GM23338 (cell line): Measurements from ENCODE around the gene PDCD4. TPM values are rescaled to one million over a fixed set of nuclear protein-coding genes. Genes with fewer than 3 reads are reported as not detected.
A peak's percentile ranks its signal among the peaks of the same experiment; 100 is the strongest.

Experiments
- ATAC-seq: fragments of 200-7000 bp; cut with Tn5 transposase; 3 replicates; pipeline ENCODE4 v1.9.1; 2020
- DNase-seq: peaks from one replicate; pipeline ENCODE4 v3.0.0-alpha.2; 2015; ENCODE audit warnings: low spot score
- H2AFZ ChIP-seq: fragments of 200-600 bp; sonication (generic); 2 replicates; pipeline ENCODE4 v1.8.0; 2016; ENCODE audit warnings: antibody characterized with exemption, mild to moderate bottlenecking, moderate library complexity
- H3F3A ChIP-seq: fragments of 200-600 bp; sonication (generic); replicated peaks from 2 replicates; pipeline ENCODE4 v1.8.0; 2017; ENCODE audit warnings: antibody characterized with exemption, mixed run types, low read depth
- H3K27ac ChIP-seq: fragments of 200-600 bp; sonication (generic); 2 replicates; pipeline ENCODE4 v1.6.1; 2016; ENCODE audit warnings: low read depth
- H3K27me3 ChIP-seq: fragments of 200-600 bp; sonication (generic); 2 replicates; pipeline ENCODE4 v1.8.0; 2016; ENCODE audit warnings: mild to moderate bottlenecking, mixed run types, moderate library complexity; ENCODE audit not compliant: insufficient read depth
- H3K36me3 ChIP-seq: fragments of 200-600 bp; sonication (generic); 2 replicates; pipeline ENCODE4 v1.8.0; 2016; ENCODE audit warnings: mild to moderate bottlenecking; ENCODE audit not compliant: insufficient read depth
- H3K4me1 ChIP-seq: fragments of 200-600 bp; sonication (generic); 2 replicates; pipeline ENCODE4 v1.8.0; 2016; ENCODE audit warnings: mild to moderate bottlenecking, moderate library complexity; ENCODE audit not compliant: insufficient read depth
- H3K4me2 ChIP-seq: fragments of 200-600 bp; sonication (generic); 2 replicates; pipeline ENCODE4 v1.7.1; 2017; ENCODE audit warnings: mixed run types
- H3K4me3 ChIP-seq: fragments of 200-600 bp; sonication (generic); 2 replicates; pipeline ENCODE4 v1.6.1; 2016; ENCODE audit warnings: mixed run types
- H3K79me2 ChIP-seq: fragments of 200-600 bp; sonication (generic); replicated peaks from 2 replicates; pipeline ENCODE4 v1.8.0; 2017; ENCODE audit warnings: mild to moderate bottlenecking; ENCODE audit not compliant: insufficient read depth
- H3K9me2 ChIP-seq: fragments of 200-600 bp; sonication (generic); 2 replicates; pipeline ENCODE4 v1.8.0; 2017; ENCODE audit not compliant: insufficient read depth
- H4K20me1 ChIP-seq: fragments of 200-600 bp; sonication (generic); replicated peaks from 2 replicates; pipeline ENCODE4 v1.8.0; 2017; ENCODE audit warnings: mild to moderate bottlenecking; ENCODE audit not compliant: insufficient read depth
- H3K27ac Mint-ChIP-seq: 2 replicates; pipeline ENCODE4 v1.8.0; 2020; ENCODE audit warnings: inconsistent platforms, mild to moderate bottlenecking, moderate library complexity, mixed read lengths
- H3K27me3 Mint-ChIP-seq: 3 replicates; pipeline ENCODE4 v1.8.0; 2022; ENCODE audit warnings: low read depth, mild to moderate bottlenecking, moderate library complexity, mixed read lengths, inconsistent platforms; ENCODE audit not compliant: insufficient read depth, poor library complexity
- H3K36me3 Mint-ChIP-seq: 3 replicates; pipeline ENCODE4 v1.8.0; 2021; ENCODE audit warnings: low read depth, mild to moderate bottlenecking, inconsistent platforms, moderate library complexity, mixed read lengths
- H3K4me1 Mint-ChIP-seq: 3 replicates; pipeline ENCODE4 v1.8.0; 2020; ENCODE audit warnings: mild to moderate bottlenecking, inconsistent platforms, mixed read lengths
- H3K4me3 Mint-ChIP-seq: 3 replicates; pipeline ENCODE4 v1.8.0; 2021; ENCODE audit warnings: moderate library complexity, mild to moderate bottlenecking, inconsistent platforms, mixed read lengths
- H3K9me3 Mint-ChIP-seq: 3 replicates; pipeline ENCODE4 v1.8.0; 2020; ENCODE audit warnings: moderate library complexity, mild to moderate bottlenecking, inconsistent platforms, mixed read lengths
- CREB1 ChIP-seq: fragments of 250-450 bp; sonication (Bioruptor Pico); IDR thresholded peaks from 2 replicates; pipeline ENCODE4 v1.5.0; 2020; ENCODE audit warnings: low read depth, mild to moderate bottlenecking, moderate library complexity
- CTCF ChIP-seq, 2 experiments: fragments of 200-600 bp in 1 of 2; sonication (generic) in 1 of 2; conservative IDR thresholded peaks; 2 replicates each; pipeline versions ENCODE4 v1.5.1 to v1.6.1; 2016 to 2017; ENCODE audit warnings: antibody characterized with exemption in 2 of 2, low read depth in 2 of 2, mild to moderate bottlenecking in 2 of 2, moderate library complexity in 1 of 2
- ETS1 ChIP-seq: IDR thresholded peaks from 2 replicates; pipeline ENCODE4 v1.6.1; 2016; ENCODE audit warnings: antibody characterized with exemption
- EZH2phosphoT487 ChIP-seq: fragments of 200-600 bp; sonication (generic); IDR thresholded peaks from one replicate; pipeline ENCODE4 v1.8.1; 2018; ENCODE audit warnings: antibody characterized with exemption; ENCODE audit not compliant: unreplicated experiment
- JUNB ChIP-seq: IDR thresholded peaks from one replicate; pipeline ENCODE4 v1.6.1; 2016; ENCODE audit warnings: antibody characterized with exemption; ENCODE audit not compliant: unreplicated experiment
- NANOG ChIP-seq: IDR thresholded peaks from 2 replicates; pipeline ENCODE4 v1.6.1; 2016; ENCODE audit warnings: antibody characterized with exemption, borderline replicate concordance
- REST ChIP-seq: IDR thresholded peaks from one replicate; pipeline ENCODE4 v1.6.1; 2018; ENCODE audit warnings: antibody characterized with exemption; ENCODE audit not compliant: unreplicated experiment
- STAT1 ChIP-seq: IDR thresholded peaks from one replicate; pipeline ENCODE4 v1.6.1; 2016; ENCODE audit warnings: antibody characterized with exemption; ENCODE audit not compliant: unreplicated experiment
- ZNF114 ChIP-seq: fragments of 250-450 bp; sonication (Bioruptor Pico); IDR thresholded peaks from 2 replicates; pipeline ENCODE4 v1.5.0; 2020; ENCODE audit warnings: mild to moderate bottlenecking, moderate library complexity
- ZNF331 ChIP-seq: fragments of 250-450 bp; sonication (Bioruptor Pico); IDR thresholded peaks from 2 replicates; pipeline ENCODE4 v1.5.0; 2020; ENCODE audit warnings: low read depth, mild to moderate bottlenecking, moderate library complexity
- polyA plus RNA-seq: library from polyadenylated mRNA; unstranded; fragments of >200 nt; fragmentation: Nextera tagmentation; extraction: Ambion mirVana; gene quantifications from 2 replicates; pipeline ENCODE4 v1.2.1, GENCODE V29; 2016
- total RNA-seq: library from RNA; depleted of rRNA; stranded (reverse); fragments of >200 nt; shearing (Covaris generic); gene quantifications from 2 replicates; pipeline ENCODE4 v1.2.3, GENCODE V29; 2014

Gene PDCD4
- total and polyA plus RNA-seq, 2 experiments from 2014 or later: 10.1 to 18.0 TPM

GRCh38 chr10:110918269-110918642, 46.5 kb downstream of the PDCD4 start (continued):
- TF ChIP-seq REST (no peak), ETS1 (no peak; the same call in 1 of the 2 replicates)

- DNase-seq (no peak), ATAC-seq (peak; percentile 94)
- H3K9me2 ChIP-seq: no peaks in the 10 kb centered on the region
- H3K4me3 ChIP-seq: peak within 1 kb of the TSS; percentile 65
- Mint-ChIP-seq H3K9me3 (no peaks in the 10 kb centered on the region), H3K36me3 (0 out of 3 replicates have a peak, but pooled peaks cover 4% of the 10 kb centered on the region), H3K4me1 (peaks cover 23% of the 10 kb centered on the region; the same call in 2 of the 3 replicates), H3K4me3 (peak within 1 kb of the TSS; percentile 88), H3K27ac (peak within 1 kb of the TSS; percentile 99), H3K27me3 (peaks cover 9% of the 10 kb centered on the region)
- H3K4me2 ChIP-seq: peak within 1 kb of the TSS; percentile 83
- H4K20me1 ChIP-seq: 0 out of 2 replicates have a peak, but pooled peaks cover 4% of the 10 kb centered on the region
- H3K79me2 ChIP-seq: peaks cover 44% of the 10 kb centered on the region
- H2AFZ ChIP-seq: peak within 1 kb of the TSS; percentile 48; the same call in 1 of the 2 replicates
- H3K36me3 ChIP-seq: no peaks in the 10 kb centered on the region
- peaks cover 16% of the 10 kb centered on the region for H3K4me1 ChIP-seq
- H3F3A ChIP-seq: no peaks in the 10 kb centered on the region
- no peaks in the 10 kb centered on the region for H3K27me3 ChIP-seq
- peak within 1 kb of the TSS; percentile 95 for H3K27ac ChIP-seq
- no peak for TF ChIP-seq NANOG
- peak; percentile 86 for TF ChIP-seq CREB1 (CRISPR knock-in tag)
- no peak for TF ChIP-seq ZNF331 (CRISPR knock-in tag)
- no peak for TF ChIP-seq REST
- TF ChIP-seq ETS1: peak; percentile 92
- TF ChIP-seq ZNF114: no peak
- no peak for TF ChIP-seq EZH2phosphoT487
- no peak for TF ChIP-seq CTCF (conservative IDR thresholded peaks at IDR 0.05; ENCODE audit: low read depth in 2 of 2)
- TF ChIP-seq JUNB: no peak
- TF ChIP-seq STAT1: no peak
These were observed 47.1 kb downstream of the PDCD4 start, which contains the start of gene BBIP1 for GRCh38 chr10:110918643-110919348. Gene BBIP1 (minus strand): TSS chr10:110919180. CDS start chr10:110918157, 1,023 bp downstream.
